ENCODE results near the gene ERC2.

Gene ERC2

GRCh38 chr3:55498520-55498919 lies 969.7 kb downstream of the ERC2 start:
- no peak for DNase-seq

GRCh38 chr3:55497250-55497649 lies 971.0 kb downstream of the ERC2 start:
- DNase-seq: no peak

- DNase-seq: no peak
Observed at GRCh38 chr3:55494976-55495375, 973.3 kb downstream of the ERC2 start.

GRCh38 chr3:55492976-55493375 lies 975.3 kb downstream of the ERC2 start:
- DNase-seq: no peak

- no peak for DNase-seq
Observed at GRCh38 chr3:55491296-55491816, 976.9 kb downstream of the ERC2 start.

- DNase-seq: peak in 1 of 2 experiments; percentile 49
Observed at GRCh38 chr3:55490276-55490913, 977.9 kb downstream of the ERC2 start.

GRCh38 chr3:55489798-55490132 lies 978.5 kb downstream of the ERC2 start:
- DNase-seq: no peak

- DNase-seq: no peak
Observed at GRCh38 chr3:55488398-55489055, 979.7 kb downstream of the ERC2 start.

GRCh38 chr3:55487381-55488241 lies 980.7 kb downstream of the ERC2 start:
- no peak for DNase-seq

GRCh38 chr3:55486857-55487380 lies 981.3 kb downstream of the ERC2 start, which contains the start of gene WNT5A:
TSS of gene WNT5A (minus strand) at chr3:55487306. CDS start at chr3:55486985, 321 bp downstream.
- no peak for DNase-seq

GRCh38 chr3:55486101-55486856 lies 982.0 kb downstream of the ERC2 start:
- DNase-seq: no peak

GRCh38 chr3:55484801-55485791 lies 983.2 kb downstream of the ERC2 start:
- peak in 1 of 2 experiments; percentile 23 for DNase-seq

- no peak for DNase-seq
Observed at GRCh38 chr3:55484191-55484689, 984.0 kb downstream of the ERC2 start.

- no peak for DNase-seq
Observed at GRCh38 chr3:55483196-55484095, 984.8 kb downstream of the ERC2 start.

- DNase-seq: no peak
Observed at GRCh38 chr3:55482496-55483195, 985.6 kb downstream of the ERC2 start.

GRCh38 chr3:55481744-55482495 lies 986.3 kb downstream of the ERC2 start:
- no peak for DNase-seq

- no peak for DNase-seq
Observed at GRCh38 chr3:55480911-55481743, 987.1 kb downstream of the ERC2 start.
